ENCODE results near the gene SCGB1A1. TPM values are rescaled to one million over a fixed set of nuclear protein-coding genes. Genes with fewer than 3 reads are reported as not detected.
"Not testable (repeated sequence)": the region's sequence is repeated elsewhere in the genome, so short reads cannot be mapped to it uniquely, and the experiment has no call there.

The SCGB1A1 gene
- total RNA-seq, 4 donors from 2014 or later: not detected

- no peaks in the 10 kb centered on the region for H3K9me3 ChIP-seq
- no peaks in the 10 kb centered on the region for H3K27me3 ChIP-seq
- no peak for TF ChIP-seq CTCF (IDR thresholded peaks at IDR 0.05)
- TF ChIP-seq POLR2A (IDR thresholded peaks at IDR 0.05): no peak
- no peak for TF ChIP-seq POLR2AphosphoS5 (IDR thresholded peaks at IDR 0.05)
- no peak overlapping the region for H3K4me3 ChIP-seq
- H3K27ac ChIP-seq: peak overlapping the region; percentile 89
- peaks cover 53% of the 10 kb centered on the region for H3K4me1 ChIP-seq
- H3K36me3 ChIP-seq: no peaks in the 10 kb centered on the region
- WGBS: 34% methylated on average over 5 of the region's 5 CpGs
- peak in 1 of 2 donors; percentile 89 for DNase-seq (ENCODE audit: low spot score in 2 of 2)
Measured at GRCh38 chr11:62445314-62445740, 26.5 kb downstream of the SCGB1A1 start.

- no peak for DNase-seq (ENCODE audit: low spot score in 2 of 2)
Measured at GRCh38 chr11:62446091-62446490, 27.3 kb downstream of the SCGB1A1 start.

DNA sequence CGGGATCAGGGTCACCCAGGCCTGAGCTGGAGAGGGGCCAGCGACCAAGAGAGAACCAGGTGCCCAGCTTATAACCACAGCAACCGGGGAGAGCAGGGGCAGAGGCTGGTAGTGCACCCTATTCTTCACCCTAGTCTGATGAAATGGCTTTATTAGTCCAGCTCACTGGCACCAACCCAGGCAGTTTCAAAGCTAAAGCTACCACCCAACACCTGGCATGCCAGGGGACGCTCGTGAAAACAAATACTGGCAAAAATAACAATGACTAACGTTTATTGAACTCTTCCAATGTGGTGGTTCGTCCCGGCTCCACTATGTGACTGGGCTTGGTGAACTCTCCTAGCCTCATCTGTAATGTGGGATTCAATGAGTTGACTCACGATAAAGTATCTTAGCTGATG is 30.6 kb downstream of the SCGB1A1 start:
- TF ChIP-seq POLR2A (IDR thresholded peaks at IDR 0.05): no peak
- no peak for TF ChIP-seq POLR2AphosphoS5 (IDR thresholded peaks at IDR 0.05)
- no peak for TF ChIP-seq CTCF (IDR thresholded peaks at IDR 0.05)
- no peak for TF ChIP-seq EP300 (IDR thresholded peaks at IDR 0.05)
- 69% methylated on average over 9 of the region's 9 CpGs for WGBS
- H3K4me1 ChIP-seq: peaks cover 28% of the 10 kb centered on the region
- DNase-seq (ENCODE audit: low spot score in 2 of 2): no peak
- H3K9me3 ChIP-seq: no peaks in the 10 kb centered on the region
- H3K36me3 ChIP-seq: peaks cover 2% of the 10 kb centered on the region
- H3K27me3 ChIP-seq: no peaks in the 10 kb centered on the region
- no peak overlapping the region for H3K4me3 ChIP-seq
- peak overlapping the region; percentile 48 for H3K27ac ChIP-seq

More at GRCh38 chr11:62446091-62446490, 27.3 kb downstream of the SCGB1A1 start:
- Histone ChIP-seq H3K27ac (peak overlapping the region; percentile 89), H3K9me3 (no peaks in the 10 kb centered on the region), H3K4me3 (no peak overlapping the region), H3K4me1 (peaks cover 45% of the 10 kb centered on the region), H3K36me3 (no peaks in the 10 kb centered on the region), H3K27me3 (no peaks in the 10 kb centered on the region)
- TF ChIP-seq CTCF (IDR thresholded peaks at IDR 0.05): no peak
- TF ChIP-seq POLR2AphosphoS5 (IDR thresholded peaks at IDR 0.05): no peak
- TF ChIP-seq EP300 (IDR thresholded peaks at IDR 0.05): no peak
- no peak for TF ChIP-seq POLR2A (IDR thresholded peaks at IDR 0.05)
- WGBS: 9% methylated on average over 5 of the region's 5 CpGs

- H3K9me3 ChIP-seq; H3K27me3 ChIP-seq; DNase-seq (ENCODE audit: low spot score in 2 of 2); H3K4me3 ChIP-seq; H3K36me3 ChIP-seq: not testable (repeated sequence)
- Histone ChIP-seq H3K4me1 (peaks cover 24% of the 10 kb centered on the region), H3K27ac (peak overlapping the region; percentile 48)
- WGBS: 89% methylated on average over 7 of the region's 7 CpGs
Measured at GRCh38 chr11:62449912-62450311, 31.1 kb downstream of the SCGB1A1 start.

DNA sequence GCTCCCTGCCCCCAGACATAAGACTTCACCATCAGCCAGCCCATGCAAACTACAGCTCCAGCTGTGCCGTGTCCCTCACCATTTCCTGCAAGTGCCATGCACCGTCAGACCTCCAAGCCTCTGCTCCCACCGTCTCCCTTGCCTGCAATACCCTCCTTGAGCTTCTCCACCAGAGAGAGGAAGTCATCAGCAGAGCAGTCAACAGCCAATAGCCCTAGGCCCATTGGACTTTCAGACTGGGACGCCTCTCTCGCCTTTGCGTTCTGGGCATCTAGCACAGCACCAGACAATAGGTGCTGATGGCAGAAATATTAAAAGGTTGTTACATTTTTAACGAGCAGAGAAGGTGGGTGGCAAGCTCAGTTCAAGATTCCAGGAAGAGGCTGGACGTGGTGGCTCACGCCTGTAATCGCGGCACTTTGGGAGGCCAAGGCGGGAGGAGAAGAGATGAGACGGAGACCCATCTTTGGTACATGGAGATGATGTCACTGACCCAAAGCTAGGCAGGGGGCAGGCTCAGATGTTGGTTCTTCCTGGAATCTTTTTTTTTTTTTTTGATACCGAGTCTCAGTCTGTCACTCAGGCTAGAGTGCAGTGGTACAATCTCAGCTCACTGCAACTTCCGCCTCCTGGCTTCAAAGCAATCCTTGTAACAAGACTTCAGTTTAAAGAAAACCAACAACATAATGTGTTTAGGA is 31.9 kb downstream of the SCGB1A1 start:
- Histone ChIP-seq H3K36me3 (peaks cover 2% of the 10 kb centered on the region), H3K27me3 (no peaks in the 10 kb centered on the region), H3K27ac (no peak overlapping the region), H3K4me3 (no peak overlapping the region), H3K9me3 (no peaks in the 10 kb centered on the region), H3K4me1 (peaks cover 16% of the 10 kb centered on the region)
- TF ChIP-seq CTCF (IDR thresholded peaks at IDR 0.05): no peak
- 92% methylated on average over 15 of the region's 15 CpGs for WGBS
- DNase-seq (ENCODE audit: low spot score in 2 of 2): no peak

DNA sequence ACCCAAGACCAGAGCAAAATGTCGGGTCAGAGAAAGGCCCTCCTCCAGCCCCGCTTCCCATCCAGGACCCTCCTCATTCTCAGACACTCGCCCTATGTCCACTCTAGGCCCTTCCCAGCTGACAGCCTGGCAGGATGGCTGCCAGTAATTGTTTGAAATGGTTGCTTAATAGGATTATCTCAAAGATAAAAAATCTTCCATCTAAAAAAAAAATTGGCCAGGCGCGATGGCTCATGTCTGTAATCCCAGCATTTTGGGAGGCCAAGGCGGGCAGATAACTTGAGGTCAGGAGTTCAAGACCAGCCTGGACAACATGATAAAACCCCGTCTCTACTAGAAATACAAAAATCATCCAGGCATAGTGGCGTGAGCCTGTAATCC is 32.4 kb downstream of the SCGB1A1 start:
- Histone ChIP-seq H3K27me3 (no peaks in the 10 kb centered on the region), H3K9me3 (no peaks in the 10 kb centered on the region), H3K4me1 (peaks cover 11% of the 10 kb centered on the region), H3K36me3 (peaks cover 2% of the 10 kb centered on the region), H3K27ac (no peak overlapping the region), H3K4me3 (no peak overlapping the region)
- WGBS: 94% methylated on average over 8 of the region's 8 CpGs
- no peak for DNase-seq (ENCODE audit: low spot score in 2 of 2)
- TF ChIP-seq EP300 (IDR thresholded peaks at IDR 0.05) (no peak), POLR2AphosphoS5 (IDR thresholded peaks at IDR 0.05) (no peak), CTCF (IDR thresholded peaks at IDR 0.05) (no peak), POLR2A (IDR thresholded peaks at IDR 0.05) (no peak)
